ENCODE measurements around the gene ROGDI.

The ROGDI gene

GRCh38 chr16:4801962-4802658, at the start of gene ROGDI:
Gene ROGDI (minus strand): TSS chr16:4802633. CDS start chr16:4802571, 62 bp downstream.
- peak; percentile 26 for DNase-seq

GRCh38 chr16:4850211-4850610, 47.8 kb upstream of the ROGDI start:
- no peak for DNase-seq

- peak; percentile 23 for DNase-seq
Observed at GRCh38 chr16:4847774-4848587, 45.5 kb upstream of the ROGDI start.

GRCh38 chr16:4846901-4847773, 44.7 kb upstream of the ROGDI start, which contains the start of the genes GLYR1 and UBN1:
Gene GLYR1 (minus strand): TSS chr16:4847288. CDS start chr16:4847265, 23 bp downstream.
Gene UBN1 (plus strand): TSS chr16:4847481. CDS start chr16:4852918, 5,437 bp downstream.
- peak; percentile 98 for DNase-seq

GRCh38 chr16:4846503-4846900, 44.1 kb upstream of the ROGDI start:
- DNase-seq: no peak

- no peak for DNase-seq
Observed at GRCh38 chr16:4840984-4841383, 38.6 kb upstream of the ROGDI start.

- no peak for DNase-seq
Observed at GRCh38 chr16:4839942-4840341, 37.5 kb upstream of the ROGDI start.

GRCh38 chr16:4837733-4838501, 35.5 kb upstream of the ROGDI start:
- no peak for DNase-seq

- DNase-seq: no peak
Observed at GRCh38 chr16:4836727-4837126, 34.3 kb upstream of the ROGDI start.

GRCh38 chr16:4833584-4833983, 31.2 kb upstream of the ROGDI start:
- no peak for DNase-seq

- no peak for DNase-seq
Observed at GRCh38 chr16:4832698-4833343, 30.4 kb upstream of the ROGDI start.

GRCh38 chr16:4831616-4832015, 29.2 kb upstream of the ROGDI start:
- no peak for DNase-seq

- DNase-seq: no peak
Observed at GRCh38 chr16:4830408-4830807, 28.0 kb upstream of the ROGDI start.

- no peak for DNase-seq
Observed at GRCh38 chr16:4828567-4829321, 26.3 kb upstream of the ROGDI start.

GRCh38 chr16:4826980-4827379, 24.5 kb upstream of the ROGDI start:
- no peak for DNase-seq

GRCh38 chr16:4826526-4826925, 24.1 kb upstream of the ROGDI start:
- DNase-seq: no peak

GRCh38 chr16:4825196-4825595, 22.8 kb upstream of the ROGDI start:
- no peak for DNase-seq

- DNase-seq: no peak
Observed at GRCh38 chr16:4820652-4821051, 18.2 kb upstream of the ROGDI start.

GRCh38 chr16:4814542-4815173, 12.2 kb upstream of the ROGDI start:
- DNase-seq: no peak

GRCh38 chr16:4814046-4814445, 11.6 kb upstream of the ROGDI start:
- no peak for DNase-seq

Data from KG1 (cell line).